HL-60 (cell line): ENCODE measurements around the gene SLC4A1.

ENCODE experiments used
- POLR2AphosphoS5 ChIP-seq: IDR thresholded peaks from 2 replicates; pipeline ENCODE4 v1.6.1; 2012; ENCODE audit warnings: low read depth
- TF ChIP-seq, protein P1 (sequence below): IDR thresholded peaks from one replicate; pipeline ENCODE4 v1.5.1; 2011; ENCODE audit warnings: low read length, control low read depth, inconsistent platforms; ENCODE audit not compliant: insufficient read depth

DNA sequence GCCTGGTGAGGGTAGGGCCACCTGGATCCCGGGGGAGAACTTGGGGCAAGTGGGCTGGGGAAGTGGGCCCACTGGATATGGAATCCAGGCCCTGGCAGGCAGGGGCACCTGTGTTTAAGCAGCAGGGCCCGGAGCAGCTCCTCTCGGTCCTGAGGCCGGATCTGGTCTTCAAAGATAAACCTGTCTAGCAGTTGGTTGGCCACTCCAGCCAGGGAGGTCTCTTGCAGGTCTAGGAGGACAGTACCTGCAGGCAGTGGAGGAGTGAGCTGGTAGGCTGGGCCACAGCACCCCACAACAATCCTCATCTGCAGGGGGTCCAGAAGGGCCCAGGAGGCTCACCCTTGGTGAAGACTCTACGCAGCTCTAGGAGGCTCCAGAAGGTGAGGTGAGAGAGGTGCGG lies 7.6 kb downstream of the SLC4A1 start:
- TF ChIP-seq, protein P1, sequence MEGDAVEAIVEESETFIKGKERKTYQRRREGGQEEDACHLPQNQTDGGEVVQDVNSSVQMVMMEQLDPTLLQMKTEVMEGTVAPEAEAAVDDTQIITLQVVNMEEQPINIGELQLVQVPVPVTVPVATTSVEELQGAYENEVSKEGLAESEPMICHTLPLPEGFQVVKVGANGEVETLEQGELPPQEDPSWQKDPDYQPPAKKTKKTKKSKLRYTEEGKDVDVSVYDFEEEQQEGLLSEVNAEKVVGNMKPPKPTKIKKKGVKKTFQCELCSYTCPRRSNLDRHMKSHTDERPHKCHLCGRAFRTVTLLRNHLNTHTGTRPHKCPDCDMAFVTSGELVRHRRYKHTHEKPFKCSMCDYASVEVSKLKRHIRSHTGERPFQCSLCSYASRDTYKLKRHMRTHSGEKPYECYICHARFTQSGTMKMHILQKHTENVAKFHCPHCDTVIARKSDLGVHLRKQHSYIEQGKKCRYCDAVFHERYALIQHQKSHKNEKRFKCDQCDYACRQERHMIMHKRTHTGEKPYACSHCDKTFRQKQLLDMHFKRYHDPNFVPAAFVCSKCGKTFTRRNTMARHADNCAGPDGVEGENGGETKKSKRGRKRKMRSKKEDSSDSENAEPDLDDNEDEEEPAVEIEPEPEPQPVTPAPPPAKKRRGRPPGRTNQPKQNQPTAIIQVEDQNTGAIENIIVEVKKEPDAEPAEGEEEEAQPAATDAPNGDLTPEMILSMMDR = no peak
- TF ChIP-seq POLR2AphosphoS5 = no peak
